Prostate gland (tissue), 2 donors: ENCODE results near the gene TMED7. TPM values are rescaled to one million over a fixed set of nuclear protein-coding genes. Genes with fewer than 3 reads are reported as not detected.

Experiments used
- DNase-seq: peaks from one replicate; pipeline ENCODE4 v3.0.0-alpha.2; 2019; ENCODE audit warnings: low spot score
- H3K27ac ChIP-seq, 2 donors: fragments of 200-600 bp; sonication (generic); 2 replicates each; pipeline ENCODE4 v1.5.1; 2017 to 2019
- H3K27me3 ChIP-seq: fragments of 200-600 bp; sonication (generic); replicated peaks from 2 replicates; pipeline ENCODE4 v1.5.1; 2019; ENCODE audit not compliant: insufficient read depth
- H3K36me3 ChIP-seq, 2 donors: fragments of 200-600 bp; sonication (generic); 1 replicate in 1 of 2; 2 replicates in 1 of 2; pipeline versions ENCODE4 v1.5.1 to v1.8.1; 2017 to 2019
- H3K4me1 ChIP-seq: fragments of 200-600 bp; sonication (generic); replicated peaks from 2 replicates; pipeline ENCODE4 v1.5.1; 2019
- H3K4me3 ChIP-seq, 2 donors: fragments of 200-600 bp; sonication (generic); 2 replicates each; pipeline ENCODE4 v1.5.1; 2017 to 2019
- H3K9me3 ChIP-seq: fragments of 200-600 bp; sonication (generic); 2 replicates; pipeline ENCODE4 v1.5.1; 2017
- POLR2A ChIP-seq: fragments of 450-650 bp; IDR thresholded peaks from one replicate; pipeline ENCODE4 v1.6.1; 2016; ENCODE audit warnings: antibody characterized with exemption, mild to moderate bottlenecking
- POLR2AphosphoS5 ChIP-seq: sonication (generic); formaldehyde crosslinking; IDR thresholded peaks from one replicate; pipeline ENCODE4 v1.6.1; 2017; ENCODE audit warnings: antibody characterized with exemption
- whole genome bisulfite sequencing: methylation state at CpG from one replicate; pipeline ENCODE4 v1.1.5; 2018; 5-methylcytosine and 5-hydroxymethylcytosine counted together
- intact Hi-C: fragments of 100-400 bp; cut with DNase I; formaldehyde crosslinking; loops from one replicate; pipeline ENCODE4 v1.14.2; 2022
- total RNA-seq, 2 donors: library from RNA; depleted of rRNA; stranded (reverse); fragments of >200 nt; gene quantifications; one replicate each; pipeline ENCODE4 v1.1.0, GENCODE V29; 2016
- TF ChIP-seq, protein P1 (sequence below), 4 experiments: fragments of 200-600 bp in 2 of 4; fragments of 450-650 bp in 2 of 4; sonication (generic) in 2 of 4; IDR thresholded peaks; 1 replicate in 3 of 4; 2 replicates in 1 of 4; pipeline ENCODE4 v1.5.1; 2016 to 2019; ENCODE audit warnings: antibody characterized with exemption in 4 of 4, mild to moderate bottlenecking in 2 of 4, moderate library complexity in 2 of 4

The TMED7 gene
- total RNA-seq, 2 donors from 2014 or later, result 109 to 155 TPM

DNA sequence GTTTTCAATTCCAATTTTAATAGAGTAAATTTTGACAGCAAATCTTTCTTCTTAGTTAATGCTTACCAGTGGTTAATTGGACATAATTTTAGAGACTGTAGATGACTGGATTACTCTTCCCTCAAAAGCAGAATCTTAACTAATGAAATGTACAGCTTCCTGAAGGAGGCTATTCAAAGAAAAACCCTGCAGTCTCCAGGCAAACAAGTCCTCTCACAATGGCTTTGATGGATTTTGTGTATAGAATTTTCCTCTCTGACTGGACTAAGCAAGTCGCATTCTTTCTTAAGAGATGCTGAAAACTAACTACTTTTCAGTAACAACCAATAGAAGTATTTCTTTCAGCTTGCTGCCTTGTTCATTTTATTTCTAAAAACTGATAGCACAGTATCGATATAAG, 35.7 kb upstream of the TMED7 start:
- intact Hi-C loops, result no loop called here
- no peak overlapping the region for H3K4me3 ChIP-seq
- H3K27me3 ChIP-seq, result no peaks in the 10 kb centered on the region
- 50% methylated on average over 2 of the region's 2 CpGs for WGBS
- H3K36me3 ChIP-seq, result no peaks in the 10 kb centered on the region
- DNase-seq, result no peak
- H3K4me1 ChIP-seq, result no peaks in the 10 kb centered on the region
- H3K9me3 ChIP-seq, result no peaks in the 10 kb centered on the region
- H3K27ac ChIP-seq, result no peak overlapping the region
- TF ChIP-seq POLR2A, result no peak
- TF ChIP-seq, protein P1, sequence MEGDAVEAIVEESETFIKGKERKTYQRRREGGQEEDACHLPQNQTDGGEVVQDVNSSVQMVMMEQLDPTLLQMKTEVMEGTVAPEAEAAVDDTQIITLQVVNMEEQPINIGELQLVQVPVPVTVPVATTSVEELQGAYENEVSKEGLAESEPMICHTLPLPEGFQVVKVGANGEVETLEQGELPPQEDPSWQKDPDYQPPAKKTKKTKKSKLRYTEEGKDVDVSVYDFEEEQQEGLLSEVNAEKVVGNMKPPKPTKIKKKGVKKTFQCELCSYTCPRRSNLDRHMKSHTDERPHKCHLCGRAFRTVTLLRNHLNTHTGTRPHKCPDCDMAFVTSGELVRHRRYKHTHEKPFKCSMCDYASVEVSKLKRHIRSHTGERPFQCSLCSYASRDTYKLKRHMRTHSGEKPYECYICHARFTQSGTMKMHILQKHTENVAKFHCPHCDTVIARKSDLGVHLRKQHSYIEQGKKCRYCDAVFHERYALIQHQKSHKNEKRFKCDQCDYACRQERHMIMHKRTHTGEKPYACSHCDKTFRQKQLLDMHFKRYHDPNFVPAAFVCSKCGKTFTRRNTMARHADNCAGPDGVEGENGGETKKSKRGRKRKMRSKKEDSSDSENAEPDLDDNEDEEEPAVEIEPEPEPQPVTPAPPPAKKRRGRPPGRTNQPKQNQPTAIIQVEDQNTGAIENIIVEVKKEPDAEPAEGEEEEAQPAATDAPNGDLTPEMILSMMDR (IDR thresholded peaks at IDR 0.05), result no peak
- TF ChIP-seq POLR2AphosphoS5, result no peak

DNA sequence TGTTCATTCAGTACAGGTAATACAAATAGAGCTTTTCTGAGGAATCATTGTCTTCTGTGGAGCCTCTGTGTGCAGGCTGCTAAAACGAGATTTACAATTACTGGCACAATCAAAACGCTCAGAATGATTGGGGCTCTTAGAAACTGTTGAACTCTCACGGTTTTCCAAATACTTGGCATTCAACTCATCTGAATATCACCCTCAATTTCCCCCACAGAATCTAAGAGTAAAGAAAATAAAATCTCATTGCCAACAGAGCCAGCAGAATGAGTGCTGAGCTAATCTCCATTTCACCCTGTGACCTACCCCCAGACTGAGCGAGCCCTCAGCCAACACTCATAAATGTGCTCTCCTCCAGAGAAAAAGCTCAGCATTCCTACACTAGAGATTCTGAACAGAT, 35.3 kb upstream of the TMED7 start:
- no peaks in the 10 kb centered on the region for H3K36me3 ChIP-seq
- 10% methylated on average over 4 of the region's 4 CpGs for WGBS
- intact Hi-C loops, result no loop called here
- H3K4me3 ChIP-seq, result no peak overlapping the region
- TF ChIP-seq, protein P1 (IDR thresholded peaks at IDR 0.05), result no peak
- TF ChIP-seq POLR2AphosphoS5, result no peak
- no peak for TF ChIP-seq POLR2A
- H3K4me1 ChIP-seq, result no peaks in the 10 kb centered on the region
- no peak for DNase-seq
- no peaks in the 10 kb centered on the region for H3K27me3 ChIP-seq
- no peaks in the 10 kb centered on the region for H3K9me3 ChIP-seq
- no peak overlapping the region for H3K27ac ChIP-seq

DNA sequence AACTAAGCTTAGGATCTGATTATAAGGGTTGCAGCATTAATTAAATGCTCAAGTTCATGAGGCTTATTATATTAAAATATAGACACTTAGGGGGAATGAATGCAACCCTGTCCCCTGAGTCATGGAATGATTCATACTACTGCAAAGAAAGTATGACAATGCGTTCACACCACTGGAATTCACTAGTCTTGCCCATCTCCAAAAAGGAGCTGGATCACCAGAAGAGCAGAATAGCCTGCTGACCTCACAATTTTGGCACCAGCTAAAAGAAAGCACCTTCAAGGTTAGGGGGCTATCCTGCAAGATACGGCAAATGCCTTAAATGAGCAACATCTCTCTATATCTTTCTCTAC, 32.0 kb upstream of the TMED7 start:
- DNase-seq, result no peak
- Histone ChIP-seq H3K27ac (no peak overlapping the region), H3K4me1 (no peaks in the 10 kb centered on the region), H3K4me3 (no peak overlapping the region), H3K27me3 (no peaks in the 10 kb centered on the region), H3K9me3 (no peaks in the 10 kb centered on the region), H3K36me3 (no peaks in the 10 kb centered on the region)
- intact Hi-C loops, result no loop called here
- TF ChIP-seq, protein P1 (IDR thresholded peaks at IDR 0.05), result no peak
- no peak for TF ChIP-seq POLR2A
- no peak for TF ChIP-seq POLR2AphosphoS5
- 84% methylated on average over 2 of the region's 2 CpGs for WGBS

DNA sequence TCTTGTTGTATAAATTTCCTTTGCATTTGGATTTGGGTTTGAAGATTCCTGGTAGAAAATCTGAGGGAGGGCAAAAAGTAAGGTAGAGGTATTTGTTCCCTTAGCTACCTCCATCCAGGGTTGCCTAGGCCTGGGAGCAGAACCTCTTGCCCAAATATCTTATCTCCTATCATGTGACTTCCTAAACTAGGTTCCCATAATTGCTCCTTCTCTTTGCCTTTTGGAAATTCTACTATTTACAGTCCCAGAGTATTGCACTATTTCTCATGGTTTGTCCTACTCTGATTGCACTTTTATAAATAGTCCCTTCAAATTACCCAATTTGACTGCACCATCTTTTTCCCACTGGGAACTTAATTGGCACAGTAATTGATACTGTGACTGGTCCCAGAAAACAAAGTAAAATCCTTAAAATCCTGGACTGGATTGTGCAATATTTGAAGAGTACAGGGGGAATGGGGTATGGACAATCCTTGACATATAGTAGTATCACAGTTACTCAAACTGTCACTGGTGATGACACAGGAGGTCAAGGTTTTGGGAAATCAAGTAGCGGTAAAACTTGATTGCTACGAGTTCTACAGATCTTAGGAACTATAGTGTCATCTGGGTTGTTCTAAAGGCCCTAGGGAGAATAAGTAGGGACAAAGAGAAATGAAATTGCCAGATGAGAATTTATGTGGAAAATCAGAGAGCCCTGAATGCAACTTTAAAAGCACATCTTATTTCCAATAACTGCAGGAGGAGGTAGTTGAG, 31.5 kb upstream of the TMED7 start:
- intact Hi-C loops, result no loop called here
- Histone ChIP-seq H3K4me3 (no peak overlapping the region), H3K36me3 (no peaks in the 10 kb centered on the region), H3K4me1 (no peaks in the 10 kb centered on the region), H3K27ac (no peak overlapping the region), H3K9me3 (no peaks in the 10 kb centered on the region), H3K27me3 (no peaks in the 10 kb centered on the region)
- 92% methylated on average over 2 of the region's 2 CpGs for WGBS
- DNase-seq, result no peak
- TF ChIP-seq, protein P1 (IDR thresholded peaks at IDR 0.05), result no peak
- TF ChIP-seq POLR2AphosphoS5, result no peak
- TF ChIP-seq POLR2A, result no peak

DNA sequence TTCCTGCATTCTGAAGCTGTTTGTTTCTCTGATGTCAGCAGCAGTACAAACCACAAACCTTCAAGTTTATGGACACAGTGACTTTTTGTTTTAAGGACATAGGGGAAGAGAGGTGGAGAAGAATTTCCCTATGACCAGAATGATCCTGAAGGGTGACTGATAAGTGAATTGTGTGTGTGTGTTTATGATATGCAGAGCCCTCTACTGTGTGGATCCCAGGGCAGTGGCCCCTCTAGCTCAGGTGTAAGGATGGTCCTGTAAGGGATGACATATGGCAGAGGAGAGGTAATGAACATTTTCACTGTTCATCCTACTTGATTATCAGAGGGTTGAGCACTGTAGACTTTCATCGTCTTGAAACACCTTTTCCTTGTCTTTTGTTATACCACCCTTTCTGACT, 30.6 kb upstream of the TMED7 start:
- no peaks in the 10 kb centered on the region for H3K27me3 ChIP-seq
- H3K9me3 ChIP-seq, result no peaks in the 10 kb centered on the region
- no peak overlapping the region for H3K4me3 ChIP-seq
- 94% methylated on average over 1 of the region's 1 CpG for WGBS
- no peak overlapping the region for H3K27ac ChIP-seq
- no peaks in the 10 kb centered on the region for H3K4me1 ChIP-seq
- DNase-seq, result no peak
- TF ChIP-seq POLR2AphosphoS5, result no peak
- no peak for TF ChIP-seq POLR2A
- TF ChIP-seq, protein P1 (IDR thresholded peaks at IDR 0.05), result no peak
- intact Hi-C loops, result no loop called here
- H3K36me3 ChIP-seq, result no peaks in the 10 kb centered on the region
